T-cell (primary cell): ENCODE measurements around the gene TNIP2. TPM values are rescaled to one million over a fixed set of nuclear protein-coding genes. Genes with fewer than 3 reads are reported as not detected.

Experiments used
- ATAC-seq, 4 experiments: fragments of 200-7000 bp in 3 of 4; fragments of 150-1000 bp in 1 of 4; cut with Tn5 transposase; replicated peaks in 1 of 4; 1 replicate in 3 of 4; 2 replicates in 1 of 4; pipeline ENCODE4 v1.10.0; 2021; ENCODE audit warnings: moderate library complexity in 3 of 4, mild to moderate bottlenecking in 2 of 4, moderate number of reproducible peaks in 1 of 4
- CTCF ChIA-PET, 2 donors: fragments of 300-600 bp; sonication (Branson Sonifier 250); formaldehyde crosslinking; loops; one replicate each; lab custom pipeline; 2022; ENCODE audit warnings: antibody characterized with exemption in 2 of 2; lab: Charles Lee
- POLR2A ChIA-PET, 2 donors: fragments of 300-600 bp; sonication (Branson Sonifier 250); formaldehyde crosslinking; loops; one replicate each; lab custom pipeline; 2022; ENCODE audit warnings: antibody characterized with exemption in 2 of 2; lab: Charles Lee
- DNase-seq, 35 experiments: peaks; one replicate each; pipeline versions ENCODE4 v3.0.0 to v3.0.0-alpha.2; 2013 to 2023
- H3K27ac ChIP-seq: one replicate; pipeline ENCODE4 v1.5.1; 2013; ENCODE audit warnings: low read length
- H3K27me3 ChIP-seq, 2 experiments: replicated peaks in 1 of 2; 1 replicate in 1 of 2; 2 replicates in 1 of 2; pipeline versions ENCODE4 v1.6.1 to v1.7.0; 2013; ENCODE audit warnings: low read length in 1 of 2, mixed read lengths in 1 of 2; ENCODE audit not compliant: control insufficient read depth in 2 of 2, insufficient read depth in 2 of 2; ENCODE audit errors: extremely low read depth in 1 of 2
- H3K36me3 ChIP-seq, 2 donors: 1 replicate in 1 of 2; 2 replicates in 1 of 2; pipeline versions ENCODE4 v1.6.1 to v1.7.0; 2013; ENCODE audit warnings: low read length in 1 of 2; ENCODE audit not compliant: control insufficient read depth in 2 of 2, insufficient read depth in 1 of 2; ENCODE audit errors: extremely low read depth in 1 of 2
- H3K4me1 ChIP-seq, 2 experiments: 1 replicate in 1 of 2; 2 replicates in 1 of 2; pipeline versions ENCODE4 v1.6.1 to v1.7.0; 2013; ENCODE audit warnings: low read length in 2 of 2, mixed read lengths in 1 of 2; ENCODE audit not compliant: insufficient read depth in 2 of 2, control insufficient read depth in 1 of 2; ENCODE audit errors: extremely low read depth in 1 of 2
- H3K4me3 ChIP-seq, 2 donors: 1 replicate in 1 of 2; 2 replicates in 1 of 2; pipeline versions ENCODE4 v1.5.1 to v1.7.0; 2013; ENCODE audit warnings: mild to moderate bottlenecking in 2 of 2, low read length in 1 of 2, moderate library complexity in 1 of 2; ENCODE audit not compliant: control insufficient read depth in 1 of 2; ENCODE audit errors: extremely low read depth in 1 of 2
- H3K9me3 ChIP-seq: 2 replicates; pipeline ENCODE4 v1.7.0; 2013
- H3K27ac Mint-ChIP-seq, 2 donors: one replicate each; pipeline ENCODE4 v1.8.0; 2020 to 2021; ENCODE audit warnings: mild to moderate bottlenecking in 2 of 2, mixed read lengths in 2 of 2
- H3K27me3 Mint-ChIP-seq, 2 donors: one replicate each; pipeline ENCODE4 v1.8.0; 2021 to 2022; ENCODE audit warnings: mixed read lengths in 2 of 2
- H3K36me3 Mint-ChIP-seq: one replicate; pipeline ENCODE4 v1.8.0; 2021; ENCODE audit warnings: mixed read lengths
- H3K4me1 Mint-ChIP-seq, 3 donors: one replicate each; pipeline ENCODE4 v1.8.0; 2020 to 2022; ENCODE audit warnings: mixed read lengths in 3 of 3, mild to moderate bottlenecking in 1 of 3
- H3K4me3 Mint-ChIP-seq, 3 donors: one replicate each; pipeline ENCODE4 v1.8.0; 2020 to 2022; ENCODE audit warnings: mild to moderate bottlenecking in 3 of 3, mixed read lengths in 3 of 3, moderate library complexity in 3 of 3
- H3K9me3 Mint-ChIP-seq, 3 donors: one replicate each; pipeline ENCODE4 v1.8.0; 2020 to 2022; ENCODE audit warnings: mixed read lengths in 3 of 3
- WGBS: methylation state at CpG from one replicate; pipeline ENCODE4 v1.1.5; 2013; ENCODE audit warnings: missing lambda C conversion rate; ENCODE audit not compliant: insufficient coverage; 5-methylcytosine and 5-hydroxymethylcytosine counted together
- total RNA-seq, 35 experiments: library from RNA in 6 of 35; stranded (reverse) in 6 of 35; fragments of 120-200 nt in 1 of 35; gene quantifications; one replicate each; pipeline versions ENCODE4 v1.2.1 to v1.2.4 and lab custom pipeline; 2013 to 2026

Gene TNIP2
- total RNA-seq, result 10 to 100 TPM; 39.5 to 65.3 (median 59.1) TPM
- 35.6 TPM for total RNA-seq (2013)
- total RNA-seq (lab: John Stamatoyannopoulos, UW), result 35.1 to 154 (median 76.7) reads per million in 29 experiments

- H3K9me3 ChIP-seq, result no peaks in the 10 kb centered on the region
- WGBS, result under 1% methylated on average over 60 of the region's 96 CpGs
- Mint-ChIP-seq H3K4me1 (peaks cover 17 to 36% (median 32%) of the 10 kb centered on the region in 3 donors), H3K36me3 (no peaks in the 10 kb centered on the region), H3K4me3 (peak within 1 kb of the TSS; percentile 67 to 86 (median 77)), H3K27ac (peak within 1 kb of the TSS; percentile 71 to 82), H3K9me3 (no peaks in the 10 kb centered on the region), H3K27me3 (no peaks in the 10 kb centered on the region)
- POLR2A ChIA-PET, result no interaction called here
- no peaks in the 10 kb centered on the region for H3K27me3 ChIP-seq
- peak within 1 kb of the TSS; percentile 38 for H3K27ac ChIP-seq
- peaks cover 3 to 14% of the 10 kb centered on the region in 2 donors for H3K36me3 ChIP-seq
- H3K4me1 ChIP-seq, result peaks cover 7 to 31% of the 10 kb centered on the region in 2 experiments
- peak; percentile 44 to 87 (median 68) for DNase-seq
- CTCF ChIA-PET, result interaction anchor here (0.6 to 0.9 kb wide), 5 partner anchors 15 to 619 kb away, joined by 3 read pairs; no protein-coding TSS in a partner anchor
- ATAC-seq, result peak; percentile 81 to 85 (median 83)
- peak within 1 kb of the TSS; percentile 64 to 65 for H3K4me3 ChIP-seq
Measured at GRCh38 chr4:2755821-2756690, at the start of gene TNIP2. Gene TNIP2 (minus strand): TSS chr4:2756336. CDS start chr4:2756289, 47 bp downstream.

- H3K36me3 ChIP-seq, result no peaks in the 10 kb centered on the region
- CTCF ChIA-PET, result no interaction called here
Measured at GRCh38 chr4:2804973-2805501, 48.9 kb upstream of the TNIP2 start.

GRCh38 chr4:2804449-2804972, 48.4 kb upstream of the TNIP2 start:
- no peaks in the 10 kb centered on the region for H3K27me3 ChIP-seq
- Mint-ChIP-seq H3K27ac (no peak overlapping the region), H3K36me3 (no peaks in the 10 kb centered on the region), H3K4me1 (peaks cover 12 to 35% (median 14%) of the 10 kb centered on the region in 3 donors), H3K9me3 (no peaks in the 10 kb centered on the region), H3K27me3 (no peaks in the 10 kb centered on the region), H3K4me3 (no peak overlapping the region)
- H3K36me3 ChIP-seq, result no peaks in the 10 kb centered on the region
- no peak for ATAC-seq
- H3K4me3 ChIP-seq, result no peak overlapping the region
- 91% methylated on average over 9 of the region's 10 CpGs for WGBS
- H3K9me3 ChIP-seq, result no peaks in the 10 kb centered on the region
- peaks cover 10 to 39% of the 10 kb centered on the region in 2 experiments for H3K4me1 ChIP-seq
- no peak overlapping the region for H3K27ac ChIP-seq
- DNase-seq, result no peak
- ChIA-PET CTCF (no interaction called here), POLR2A (no interaction called here)

More at GRCh38 chr4:2804973-2805501, 48.9 kb upstream of the TNIP2 start:
- ATAC-seq (no peak), DNase-seq (no peak)
- Mint-ChIP-seq H3K36me3 (no peaks in the 10 kb centered on the region), H3K9me3 (no peaks in the 10 kb centered on the region), H3K4me3 (no peak overlapping the region), H3K4me1 (peaks cover 8 to 35% (median 11%) of the 10 kb centered on the region in 3 donors), H3K27me3 (no peaks in the 10 kb centered on the region), H3K27ac (no peak overlapping the region)
- POLR2A ChIA-PET, result no interaction called here
- Histone ChIP-seq H3K4me1 (peaks cover 6 to 34% of the 10 kb centered on the region in 2 experiments), H3K9me3 (no peaks in the 10 kb centered on the region), H3K27me3 (no peaks in the 10 kb centered on the region), H3K27ac (no peak overlapping the region), H3K4me3 (no peak overlapping the region)
- WGBS, result 92% methylated on average over 10 of the region's 13 CpGs

GRCh38 chr4:2803624-2804448, 47.7 kb upstream of the TNIP2 start:
- H3K4me1 ChIP-seq, result peaks cover 16 to 46% of the 10 kb centered on the region in 2 experiments
- Mint-ChIP-seq H3K27me3 (no peaks in the 10 kb centered on the region), H3K36me3 (no peaks in the 10 kb centered on the region), H3K4me1 (peaks cover 18 to 42% (median 21%) of the 10 kb centered on the region in 3 donors), H3K4me3 (no peak overlapping the region), H3K9me3 (no peaks in the 10 kb centered on the region), H3K27ac (no peak overlapping the region)
- H3K36me3 ChIP-seq, result no peaks in the 10 kb centered on the region
- H3K27ac ChIP-seq, result no peak overlapping the region
- CTCF ChIA-PET, result no interaction called here
- POLR2A ChIA-PET, result interaction anchor here in 1 of 2 donors (0.6 kb wide), 1 partner anchor 28 kb away, joined by 4 read pairs; no protein-coding TSS in a partner anchor
- no peaks in the 10 kb centered on the region for H3K27me3 ChIP-seq
- H3K4me3 ChIP-seq, result no peak overlapping the region
- DNase-seq (no peak), ATAC-seq (no peak)
- WGBS, result 92% methylated on average over 20 of the region's 20 CpGs
- H3K9me3 ChIP-seq, result no peaks in the 10 kb centered on the region

- no peak overlapping the region for H3K27ac ChIP-seq
- ATAC-seq (no peak), DNase-seq (no peak)
- H3K27ac Mint-ChIP-seq, result no peak overlapping the region
- no peaks in the 10 kb centered on the region for H3K36me3 ChIP-seq
- no peaks in the 10 kb centered on the region for H3K27me3 Mint-ChIP-seq
- POLR2A ChIA-PET, result no interaction called here
- H3K4me1 ChIP-seq, result peaks cover 26 to 56% of the 10 kb centered on the region in 2 experiments
- H3K4me1 Mint-ChIP-seq, result peaks cover 27 to 52% (median 31%) of the 10 kb centered on the region in 3 donors
- WGBS, result 94% methylated on average over 20 of the region's 27 CpGs
- H3K9me3 ChIP-seq, result no peaks in the 10 kb centered on the region
- no peaks in the 10 kb centered on the region for H3K27me3 ChIP-seq
- H3K36me3 Mint-ChIP-seq, result no peaks in the 10 kb centered on the region
- H3K9me3 Mint-ChIP-seq, result no peaks in the 10 kb centered on the region
- no peak overlapping the region for H3K4me3 ChIP-seq
- H3K4me3 Mint-ChIP-seq, result no peak overlapping the region
- CTCF ChIA-PET, result no interaction called here
Measured at GRCh38 chr4:2802618-2803531, 46.7 kb upstream of the TNIP2 start.
